GM19328 (cell line): ENCODE measurements around the gene CEACAM4.
"Not testable (repeated sequence)": the region's sequence is repeated elsewhere in the genome, so short reads cannot be mapped to it uniquely, and the experiment has no call there.

Experiments used
- ATAC-seq: cut with Tn5 transposase; IDR thresholded peaks from one replicate; pipeline ENCODE4 v1.9.1; 2021; ENCODE audit warnings: mild to moderate bottlenecking, moderate library complexity; ENCODE audit not compliant: unreplicated experiment

CEACAM4 gene

GRCh38 chr19:41626877-41627276 lies at the start of gene CEACAM4:
Gene CEACAM4, minus strand, starts transcription at chr19:41627074. Its CDS starts 111 bp downstream, at chr19:41626963.
- no peak for ATAC-seq

GRCh38 chr19:41671486-41671885 lies 44.6 kb upstream of the CEACAM4 start:
- ATAC-seq: no peak

- ATAC-seq: no peak
Measured at GRCh38 chr19:41670755-41671154, 43.9 kb upstream of the CEACAM4 start.

- ATAC-seq: no peak
Measured at GRCh38 chr19:41668315-41668714, 41.4 kb upstream of the CEACAM4 start.

GRCh38 chr19:41666075-41666474 lies 39.2 kb upstream of the CEACAM4 start:
- ATAC-seq: no peak

- no peak for ATAC-seq
Measured at GRCh38 chr19:41657157-41657556, 30.3 kb upstream of the CEACAM4 start.

GRCh38 chr19:41656756-41657155 lies 29.9 kb upstream of the CEACAM4 start:
- ATAC-seq: not testable (repeated sequence)

GRCh38 chr19:41652250-41652649 lies 25.4 kb upstream of the CEACAM4 start:
- ATAC-seq: no peak

- ATAC-seq: no peak
Measured at GRCh38 chr19:41649827-41650226, 23.0 kb upstream of the CEACAM4 start.

GRCh38 chr19:41646589-41647204 lies 19.8 kb upstream of the CEACAM4 start:
- ATAC-seq: no peak

- no peak for ATAC-seq
Measured at GRCh38 chr19:41641879-41642485, 15.1 kb upstream of the CEACAM4 start.

GRCh38 chr19:41638641-41639081 lies 11.8 kb upstream of the CEACAM4 start:
- no peak for ATAC-seq

- ATAC-seq: no peak
Measured at GRCh38 chr19:41637484-41637883, 10.6 kb upstream of the CEACAM4 start.

- ATAC-seq: no peak
Measured at GRCh38 chr19:41627966-41628675, 1.2 kb upstream of the CEACAM4 start.

- ATAC-seq: no peak
Measured at GRCh38 chr19:41626278-41626677, 596 bp downstream of the CEACAM4 start.

- no peak for ATAC-seq
Measured at GRCh38 chr19:41624937-41625336, 1.9 kb downstream of the CEACAM4 start.

GRCh38 chr19:41624515-41624914 lies 2.4 kb downstream of the CEACAM4 start:
- no peak for ATAC-seq

- ATAC-seq: no peak
Measured at GRCh38 chr19:41623360-41623759, 3.5 kb downstream of the CEACAM4 start.

GRCh38 chr19:41621654-41622053 lies 5.2 kb downstream of the CEACAM4 start:
- ATAC-seq: no peak

- ATAC-seq: no peak
Measured at GRCh38 chr19:41621226-41621625, 5.6 kb downstream of the CEACAM4 start.

GRCh38 chr19:41620171-41620570 lies 6.7 kb downstream of the CEACAM4 start:
- ATAC-seq: no peak

GRCh38 chr19:41619018-41619556 lies 7.8 kb downstream of the CEACAM4 start:
- no peak for ATAC-seq
